GM12875 (cell line): Measurements from ENCODE around the gene CATSPER4.
"Not testable (repeated sequence)": the region's sequence is repeated elsewhere in the genome, so short reads cannot be mapped to it uniquely, and the experiment has no call there.

Source experiments
- H3K4me3 ChIP-seq: one replicate; pipeline ENCODE4 v1.5.1; 2011; ENCODE audit warnings: low read depth, low read length, control low read depth
- TF ChIP-seq, protein P1 (sequence below): IDR thresholded peaks from 2 replicates; pipeline ENCODE4 v1.5.1; 2011; ENCODE audit warnings: low read depth, mild to moderate bottlenecking, control low read depth, inconsistent platforms, low read length, moderate library complexity, borderline replicate concordance; ENCODE audit not compliant: insufficient read depth

Gene CATSPER4

DNA sequence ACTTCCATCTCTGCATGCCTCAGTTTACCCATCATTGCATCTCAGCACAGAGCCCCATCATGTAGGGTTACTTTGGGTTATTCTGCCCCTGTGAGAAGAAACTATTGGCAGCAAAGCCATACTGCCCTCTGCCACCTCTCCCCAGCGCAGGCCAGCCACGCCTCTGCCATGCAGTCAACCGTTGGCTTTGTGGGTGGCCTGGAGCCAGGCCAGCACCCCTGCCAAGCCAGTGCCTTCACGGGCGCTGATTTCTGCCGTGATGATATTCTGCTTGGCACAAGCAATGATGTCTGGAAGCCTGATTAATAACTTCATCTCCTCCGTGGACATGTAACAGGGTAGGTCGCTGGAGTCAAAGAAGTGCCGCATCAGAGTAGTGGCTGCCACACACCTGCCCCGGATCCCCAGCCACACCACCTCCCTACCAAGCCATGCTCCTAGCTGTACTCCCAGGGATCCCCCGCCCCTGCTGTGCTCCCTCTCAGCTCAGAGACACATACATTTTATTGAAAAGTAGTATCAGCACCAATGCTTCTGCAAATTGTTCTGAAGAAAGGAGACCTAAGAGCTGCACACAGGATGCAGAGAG, 28.6 kb downstream of the CATSPER4 start:
- TF ChIP-seq, protein P1, sequence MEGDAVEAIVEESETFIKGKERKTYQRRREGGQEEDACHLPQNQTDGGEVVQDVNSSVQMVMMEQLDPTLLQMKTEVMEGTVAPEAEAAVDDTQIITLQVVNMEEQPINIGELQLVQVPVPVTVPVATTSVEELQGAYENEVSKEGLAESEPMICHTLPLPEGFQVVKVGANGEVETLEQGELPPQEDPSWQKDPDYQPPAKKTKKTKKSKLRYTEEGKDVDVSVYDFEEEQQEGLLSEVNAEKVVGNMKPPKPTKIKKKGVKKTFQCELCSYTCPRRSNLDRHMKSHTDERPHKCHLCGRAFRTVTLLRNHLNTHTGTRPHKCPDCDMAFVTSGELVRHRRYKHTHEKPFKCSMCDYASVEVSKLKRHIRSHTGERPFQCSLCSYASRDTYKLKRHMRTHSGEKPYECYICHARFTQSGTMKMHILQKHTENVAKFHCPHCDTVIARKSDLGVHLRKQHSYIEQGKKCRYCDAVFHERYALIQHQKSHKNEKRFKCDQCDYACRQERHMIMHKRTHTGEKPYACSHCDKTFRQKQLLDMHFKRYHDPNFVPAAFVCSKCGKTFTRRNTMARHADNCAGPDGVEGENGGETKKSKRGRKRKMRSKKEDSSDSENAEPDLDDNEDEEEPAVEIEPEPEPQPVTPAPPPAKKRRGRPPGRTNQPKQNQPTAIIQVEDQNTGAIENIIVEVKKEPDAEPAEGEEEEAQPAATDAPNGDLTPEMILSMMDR, result no peak
- H3K4me3 ChIP-seq, result no peak overlapping the region

DNA sequence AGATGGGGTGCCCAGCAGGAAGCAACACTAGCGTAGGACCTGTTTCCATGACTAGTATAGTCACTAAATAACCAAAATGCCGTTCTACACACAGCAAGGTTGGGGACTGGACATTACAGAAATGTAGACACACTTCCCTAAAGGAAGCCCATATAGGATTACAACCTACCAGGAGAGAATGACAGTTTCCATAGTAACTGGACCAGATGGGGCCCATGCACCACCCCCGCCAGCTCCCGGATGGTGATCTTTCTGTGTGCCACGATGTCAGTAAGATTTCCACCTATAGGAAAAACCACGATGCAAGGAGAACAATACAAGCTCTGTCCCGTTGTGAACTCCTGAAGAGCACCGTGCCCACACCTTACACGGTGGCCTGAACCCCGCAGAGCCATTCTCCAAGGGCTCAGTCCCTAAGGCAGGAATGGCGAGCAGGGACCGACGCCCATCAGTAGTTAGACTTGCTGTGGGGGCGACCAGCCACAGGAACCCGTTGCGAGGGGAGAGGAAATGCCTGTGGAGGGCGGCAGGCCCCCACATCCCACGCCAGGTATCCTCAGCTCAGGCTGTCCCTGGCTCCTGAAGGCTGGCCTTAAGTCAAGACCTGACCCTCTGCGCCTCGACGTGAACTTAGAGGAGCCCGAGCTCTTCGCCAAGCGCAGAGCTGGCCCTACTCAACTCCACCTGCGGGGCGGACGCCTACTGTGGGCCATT, 30.0 kb downstream of the CATSPER4 start:
- TF ChIP-seq, protein P1, result no peak
- H3K4me3 ChIP-seq, result no peak overlapping the region

DNA sequence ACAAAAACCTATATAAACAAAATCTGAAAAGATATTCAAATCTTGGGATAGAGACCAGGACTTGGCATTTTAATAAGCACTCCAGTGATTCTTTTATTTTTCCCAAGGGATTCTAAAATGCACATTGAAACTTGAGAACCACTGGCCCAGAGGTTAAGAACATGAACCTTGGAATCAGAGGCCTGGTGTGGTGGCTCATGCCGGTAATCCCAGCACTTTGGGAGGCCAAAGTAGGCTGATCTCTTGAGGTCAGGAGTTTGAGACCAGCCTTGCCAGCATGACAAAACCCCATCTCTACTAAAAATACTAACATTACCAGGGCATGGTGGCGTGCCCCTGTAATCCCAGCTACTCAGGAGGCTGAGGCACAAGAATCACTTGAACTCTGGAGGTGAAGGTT, 30.7 kb downstream of the CATSPER4 start:
- TF ChIP-seq, protein P1, result no peak

DNA sequence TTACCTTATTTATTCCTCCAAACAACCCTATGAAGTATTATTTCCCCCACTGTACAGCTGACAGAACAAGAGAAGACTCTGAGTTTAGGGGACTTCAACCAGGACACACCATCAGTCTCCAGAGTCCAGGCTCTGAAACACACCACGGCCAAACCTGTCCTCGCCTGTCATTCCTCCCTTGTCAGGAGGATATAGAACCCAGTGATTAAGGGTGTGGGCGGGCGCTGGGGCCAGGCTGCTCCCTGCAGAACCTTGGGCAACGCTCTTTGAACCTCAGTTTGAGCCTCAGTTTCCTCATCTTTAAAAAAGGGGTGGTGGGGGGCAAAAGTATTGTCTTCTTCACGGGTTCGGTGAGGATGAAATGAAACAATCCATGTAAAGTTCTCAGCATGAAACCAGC, 34.2 kb downstream of the CATSPER4 start:
- TF ChIP-seq, protein P1, result no peak
- no peak overlapping the region for H3K4me3 ChIP-seq

More for the DNA sequence above, 30.7 kb downstream of the CATSPER4 start:
- H3K4me3 ChIP-seq, result no peak overlapping the region

DNA sequence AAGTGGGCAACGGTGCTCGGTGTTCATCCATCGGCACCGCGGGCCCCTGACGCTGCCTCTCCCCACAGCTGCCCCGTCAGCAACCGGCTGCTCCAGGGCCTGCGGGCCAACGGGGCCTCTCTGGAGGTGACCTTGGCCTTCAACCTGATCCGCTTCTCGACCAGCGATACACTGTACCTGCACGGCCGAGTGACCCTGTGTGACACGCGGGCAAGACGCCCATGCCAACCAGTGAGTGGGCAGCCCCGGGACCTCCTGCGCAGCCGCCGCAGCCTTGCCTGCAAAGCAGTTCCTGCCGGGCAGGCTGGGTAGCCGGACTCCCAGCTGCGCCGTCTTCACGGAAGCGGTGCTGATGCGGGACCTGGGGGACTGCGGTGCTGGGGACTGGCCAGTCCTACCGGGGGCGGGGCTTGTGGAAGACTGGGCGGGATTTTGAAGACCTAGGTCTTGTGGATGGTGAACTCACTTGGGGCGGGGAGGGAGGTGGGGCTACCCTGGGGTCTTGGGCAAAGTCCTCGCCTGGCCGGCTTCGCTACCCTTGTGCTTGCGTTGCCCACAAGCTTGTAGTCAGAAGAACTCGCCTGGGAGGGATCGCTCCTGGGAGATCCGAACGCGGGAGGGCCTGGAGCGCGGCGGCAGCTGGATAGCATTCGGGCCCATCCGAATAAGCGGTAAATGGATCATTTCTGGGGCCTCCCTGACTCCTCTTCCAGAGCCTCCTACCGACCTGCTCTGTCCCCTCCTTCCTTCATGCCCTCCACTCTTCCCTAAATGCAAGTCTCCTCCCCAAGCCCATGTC, 34.8 kb downstream of the CATSPER4 start:
- TF ChIP-seq, protein P1, result no peak
- H3K4me3 ChIP-seq, result no peak overlapping the region

DNA sequence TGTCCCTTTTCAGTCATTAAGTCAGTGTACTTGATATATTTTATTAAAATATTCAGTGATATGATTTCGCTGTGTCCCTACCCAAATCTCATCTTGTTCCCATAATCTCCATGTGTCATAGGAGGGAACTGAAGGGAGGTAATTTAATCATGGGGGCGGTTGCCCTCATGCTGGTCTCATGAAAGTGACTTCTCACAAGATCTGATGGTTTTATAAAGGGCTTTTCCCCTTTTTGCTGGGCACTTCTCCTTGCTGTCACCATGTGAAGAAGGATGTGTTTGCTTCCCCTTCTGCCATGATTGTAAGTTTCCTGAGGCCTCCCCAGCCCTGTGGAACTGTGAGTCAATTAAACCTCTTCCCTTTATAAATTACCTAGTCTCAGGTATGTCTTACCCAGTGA, 40.3 kb downstream of the CATSPER4 start:
- H3K4me3 ChIP-seq, result not testable (repeated sequence)

DNA sequence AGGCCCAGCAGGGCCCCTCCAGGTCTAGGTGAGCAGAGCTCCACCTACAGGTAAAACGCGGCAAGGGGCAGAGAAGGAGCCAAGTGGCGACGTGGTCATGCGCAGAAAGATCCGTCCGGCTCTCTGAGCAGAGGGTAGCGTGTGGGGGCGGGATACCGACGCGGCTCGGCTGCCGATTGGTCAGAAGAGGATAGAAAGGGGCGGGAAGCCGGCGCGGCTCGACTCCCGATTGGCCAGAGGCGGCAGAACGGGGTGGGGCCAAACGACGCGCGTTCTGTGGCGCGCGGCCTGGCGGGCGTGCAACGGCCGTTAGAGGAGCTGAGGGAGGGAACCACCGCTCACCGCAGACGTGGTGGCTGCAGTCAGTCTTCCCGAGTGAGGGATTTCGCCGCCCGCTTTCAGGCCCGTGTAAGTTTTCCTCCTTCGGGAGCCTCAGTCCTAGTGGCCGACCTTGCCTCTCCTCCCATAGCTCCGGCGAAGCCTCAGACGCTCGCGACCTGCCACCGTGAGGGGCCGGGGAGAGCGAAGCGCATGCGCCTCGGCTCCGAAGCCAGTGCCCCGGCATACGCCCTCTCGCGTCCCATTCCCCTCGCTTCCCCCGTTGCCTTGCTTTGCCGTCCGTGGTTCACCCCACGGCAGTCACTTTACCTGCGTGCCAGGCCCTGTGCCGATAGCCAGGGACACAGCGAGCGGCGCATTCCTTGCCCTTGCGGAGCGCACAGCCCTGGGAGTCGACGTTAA, 43.7 kb downstream of the CATSPER4 start, which contains the start of gene CEP85:
TSS of gene CEP85 (plus strand) at position 298 of the 741 bp plus-strand sequence. CDS start 5,584 bp downstream, outside the sequence.
- TF ChIP-seq, protein P1, result peak; percentile 90
- H3K4me3 ChIP-seq, result peak within 1 kb of the TSS; percentile 71
